ENCODE measurements around the gene SYAP1. TPM values are rescaled to one million over a fixed set of nuclear protein-coding genes. Genes with fewer than 3 reads are reported as not detected.

The SYAP1 gene
- total and polyA plus RNA-seq, 9 of the 15 experiments (the other 6 are each of a cell fraction or from before 2014, with no cell fraction given): 5.7 to 35.3 (median 27.6) TPM

GRCh38 chrX:16807976-16808542, 88.6 kb downstream of the SYAP1 start:
- no TSS peak for BruUV-seq (replicated peaks)
- ChIA-PET CTCF (ENCODE audit: low intra/inter-chr PET ratio) (no interaction called here), POLR2A (interaction anchor here (0.8 to 2.1 kb wide), 4 partner anchors 10 to 37 kb away, joined by 3 to 15 read pairs (median 6); no protein-coding TSS in a partner anchor)
- WGBS (ENCODE audit: insufficient coverage, low coverage, missing lambda C conversion rate): 41% methylated on average over 4 of the region's 4 CpGs
- no peak overlapping the region for H3K27ac ChIP-seq (ENCODE audit: extremely low read depth, low read depth, low read length)
- no peak overlapping the region for H3K4me3 ChIP-seq
- peak overlapping the region; percentile 8; the same call in 1 of the 2 replicates for H3K4me2 ChIP-seq (ENCODE audit: insufficient read depth, low read length)
- no peaks in the 10 kb centered on the region for H3K27me3 ChIP-seq (ENCODE audit: control insufficient read depth in 2 of 2, insufficient read depth in 2 of 2, low read length in 2 of 2)
- peaks cover 36% of the 10 kb centered on the region; the same call in 2 of the 3 replicates for H3K36me3 ChIP-seq (ENCODE audit: control insufficient read depth, insufficient read depth, low read length)
- no peak overlapping the region for H2AFZ ChIP-seq (ENCODE audit: low read depth, low read length)
- ATAC-seq (peak; percentile 83), DNase-seq (ENCODE audit: extremely low read depth in 1 of 4, low spot score in 3 of 4) (peak; percentile 25 to 43 (median 32)), FAIRE-seq (no peak)
- H3K9me3 ChIP-seq (replicated peaks; ENCODE audit: control insufficient read depth, insufficient read depth, low read depth, low read length): no peaks in the 10 kb centered on the region
- in situ Hi-C loops (cut with MboI) (no loop called here), intact Hi-C loops (cut with micrococcal nuclease) (no loop called here)
- H3K9ac ChIP-seq (ENCODE audit: insufficient read depth in 1 of 2, low read depth in 2 of 2, low read length in 2 of 2): no peak overlapping the region
- no peaks in the 10 kb centered on the region for H3K9me1 ChIP-seq (ENCODE audit: control insufficient read depth, insufficient read depth, low read length)
- H4K20me1 ChIP-seq (replicated peaks; ENCODE audit: control insufficient read depth, insufficient read depth, low read length): no peaks in the 10 kb centered on the region
- peaks cover 83% of the 10 kb centered on the region for H3K79me2 ChIP-seq (ENCODE audit: control insufficient read depth, insufficient read depth, low read length)
- H3K4me1 ChIP-seq (replicated peaks in 1 of 2; ENCODE audit: control insufficient read depth in 2 of 2, insufficient read depth in 2 of 2, low read length in 2 of 2): peaks cover 4 to 8% of the 10 kb centered on the region in 2 experiments; a peak in 4 of 5 replicates
- TF ChIP-seq BACH1 (tag; IDR thresholded peaks at IDR 0.05): no peak
- no peak for TF ChIP-seq ZNF384 (IDR thresholded peaks at IDR 0.05; ENCODE audit: low read depth, low read length)
- TF ChIP-seq, protein P1, sequence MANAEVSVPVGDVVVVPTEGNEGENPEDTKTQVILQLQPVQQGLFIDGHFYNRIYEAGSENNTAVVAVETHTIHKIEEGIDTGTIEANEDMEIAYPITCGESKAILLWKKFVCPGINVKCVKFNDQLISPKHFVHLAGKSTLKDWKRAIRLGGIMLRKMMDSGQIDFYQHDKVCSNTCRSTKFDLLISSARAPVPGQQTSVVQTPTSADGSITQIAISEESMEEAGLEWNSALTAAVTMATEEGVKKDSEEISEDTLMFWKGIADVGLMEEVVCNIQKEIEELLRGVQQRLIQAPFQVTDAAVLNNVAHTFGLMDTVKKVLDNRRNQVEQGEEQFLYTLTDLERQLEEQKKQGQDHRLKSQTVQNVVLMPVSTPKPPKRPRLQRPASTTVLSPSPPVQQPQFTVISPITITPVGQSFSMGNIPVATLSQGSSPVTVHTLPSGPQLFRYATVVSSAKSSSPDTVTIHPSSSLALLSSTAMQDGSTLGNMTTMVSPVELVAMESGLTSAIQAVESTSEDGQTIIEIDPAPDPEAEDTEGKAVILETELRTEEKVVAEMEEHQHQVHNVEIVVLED (CRISPR knock-in tag; IDR thresholded peaks at IDR 0.05): no peak
- TF ChIP-seq, protein P2, sequence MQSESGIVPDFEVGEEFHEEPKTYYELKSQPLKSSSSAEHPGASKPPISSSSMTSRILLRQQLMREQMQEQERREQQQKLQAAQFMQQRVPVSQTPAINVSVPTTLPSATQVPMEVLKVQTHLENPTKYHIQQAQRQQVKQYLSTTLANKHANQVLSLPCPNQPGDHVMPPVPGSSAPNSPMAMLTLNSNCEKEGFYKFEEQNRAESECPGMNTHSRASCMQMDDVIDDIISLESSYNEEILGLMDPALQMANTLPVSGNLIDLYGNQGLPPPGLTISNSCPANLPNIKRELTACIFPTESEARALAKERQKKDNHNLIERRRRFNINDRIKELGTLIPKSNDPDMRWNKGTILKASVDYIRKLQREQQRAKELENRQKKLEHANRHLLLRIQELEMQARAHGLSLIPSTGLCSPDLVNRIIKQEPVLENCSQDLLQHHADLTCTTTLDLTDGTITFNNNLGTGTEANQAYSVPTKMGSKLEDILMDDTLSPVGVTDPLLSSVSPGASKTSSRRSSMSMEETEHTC (IDR thresholded peaks at IDR 0.05): no peak
- TF ChIP-seq NELFE (IDR thresholded peaks at IDR 0.05; ENCODE audit: insufficient read depth, insufficient read length): no peak
- TF ChIP-seq BMI1 (IDR thresholded peaks at IDR 0.05; ENCODE audit: low read length): no peak
- TF ChIP-seq, protein P3, sequence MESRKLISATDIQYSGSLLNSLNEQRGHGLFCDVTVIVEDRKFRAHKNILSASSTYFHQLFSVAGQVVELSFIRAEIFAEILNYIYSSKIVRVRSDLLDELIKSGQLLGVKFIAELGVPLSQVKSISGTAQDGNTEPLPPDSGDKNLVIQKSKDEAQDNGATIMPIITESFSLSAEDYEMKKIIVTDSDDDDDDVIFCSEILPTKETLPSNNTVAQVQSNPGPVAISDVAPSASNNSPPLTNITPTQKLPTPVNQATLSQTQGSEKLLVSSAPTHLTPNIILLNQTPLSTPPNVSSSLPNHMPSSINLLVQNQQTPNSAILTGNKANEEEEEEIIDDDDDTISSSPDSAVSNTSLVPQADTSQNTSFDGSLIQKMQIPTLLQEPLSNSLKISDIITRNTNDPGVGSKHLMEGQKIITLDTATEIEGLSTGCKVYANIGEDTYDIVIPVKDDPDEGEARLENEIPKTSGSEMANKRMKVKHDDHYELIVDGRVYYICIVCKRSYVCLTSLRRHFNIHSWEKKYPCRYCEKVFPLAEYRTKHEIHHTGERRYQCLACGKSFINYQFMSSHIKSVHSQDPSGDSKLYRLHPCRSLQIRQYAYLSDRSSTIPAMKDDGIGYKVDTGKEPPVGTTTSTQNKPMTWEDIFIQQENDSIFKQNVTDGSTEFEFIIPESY (CRISPR knock-in tag; IDR thresholded peaks at IDR 0.05): no peak
- TF ChIP-seq DIDO1 (tag; IDR thresholded peaks at IDR 0.05; ENCODE audit: low read depth): no peak
- TF ChIP-seq EGR1 (conservative IDR thresholded peaks at IDR 0.05): no peak
- TF ChIP-seq MYNN (IDR thresholded peaks at IDR 0.05): no peak
- no peak for TF ChIP-seq MYNN (CRISPR knock-in tag; IDR thresholded peaks at IDR 0.05)
- TF ChIP-seq ZNF133 (CRISPR knock-in tag; IDR thresholded peaks at IDR 0.05): no peak
- no peak for TF ChIP-seq ELF4 (CRISPR knock-in tag; IDR thresholded peaks at IDR 0.05)
- TF ChIP-seq NBN (IDR thresholded peaks at IDR 0.05; ENCODE audit: low read depth): no peak
- TF ChIP-seq TBL1XR1 (IDR thresholded peaks at IDR 0.05; ENCODE audit: low read length in 2 of 2): no peak
- no peak for TF ChIP-seq TCF3 (CRISPR knock-in tag; IDR thresholded peaks at IDR 0.05)
- peak; percentile 88 for TF ChIP-seq CEBPG (CRISPR knock-in tag; IDR thresholded peaks at IDR 0.05)
- peak; percentile 95 to 99 for TF ChIP-seq CEBPG (tag; conservative IDR thresholded peaks at IDR 0.05 in 1 of 2, IDR thresholded peaks at IDR 0.05 in 1 of 2)
- peak; percentile 87 for TF ChIP-seq IRF9 (tag; IDR thresholded peaks at IDR 0.05)

All from K562 (cell line).